ENCODE data around the gene CREM. TPM values are rescaled to one million over a fixed set of nuclear protein-coding genes. Genes with fewer than 3 reads are reported as not detected.

The CREM gene
- total and polyA plus RNA-seq, 10 of the 15 experiments (the other 5 are each of a cell fraction or from before 2014, with no cell fraction given) = 51.3 to 115 (median 70.6) TPM

DNA sequence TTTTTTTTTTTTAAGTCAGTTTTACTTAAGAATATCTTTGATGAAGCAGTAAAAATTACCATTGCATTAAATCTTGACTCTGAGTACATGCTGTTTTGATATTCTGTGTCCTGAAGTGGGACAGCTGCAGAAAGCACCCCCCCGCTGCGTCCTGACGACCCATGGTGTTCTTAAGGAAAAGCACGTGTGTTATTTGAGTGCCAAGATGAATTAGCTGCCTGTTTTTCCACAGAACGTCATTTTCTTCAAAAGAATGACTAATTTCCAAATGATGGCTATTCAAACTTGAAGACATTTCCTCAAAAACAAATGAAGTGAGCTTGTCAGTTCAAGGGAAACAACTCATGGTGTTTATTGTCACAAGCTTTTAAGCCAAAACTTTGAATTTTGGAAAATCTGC, 45.9 kb downstream of the CREM start:
- no peak overlapping the region for H2AFZ ChIP-seq (ENCODE audit: control insufficient read depth, low read depth, low read length)
- no peak for ATAC-seq
- RAD21 ChIA-PET (ENCODE audit: unreplicated experiment) = interaction anchor here (1.2 to 1.5 kb wide), 3 partner anchors 12 to 45 kb away, joined by 3 to 5 read pairs (median 4); no protein-coding TSS in a partner anchor

DNA sequence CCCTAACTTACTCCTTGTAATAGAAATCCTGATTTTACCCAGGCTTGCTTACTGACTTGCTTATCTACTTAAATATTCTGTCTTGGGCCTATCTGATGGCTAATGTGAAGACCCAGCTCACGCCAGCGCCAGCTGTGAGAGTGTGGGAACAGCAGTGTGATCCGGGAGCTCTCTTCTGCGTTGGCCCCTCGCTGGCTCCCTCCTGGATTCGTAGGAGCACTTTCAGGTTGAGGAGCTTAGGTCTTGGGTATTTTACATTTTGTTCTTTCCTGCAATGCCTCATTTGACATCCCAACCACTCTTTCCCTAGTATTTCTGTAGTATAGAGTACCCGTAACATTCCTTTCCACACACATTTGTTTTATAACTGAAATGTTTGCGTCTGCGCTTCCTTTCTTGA, 51.7 kb downstream of the CREM start:
- in situ Hi-C loops (cut with MboI) = no loop called here
- Histone ChIP-seq H3K27me3 (replicated peaks in 1 of 2; ENCODE audit: control insufficient read depth in 2 of 2, insufficient read depth in 2 of 2, low read length in 1 of 2) (no peaks in the 10 kb centered on the region), H4K20me1 (ENCODE audit: control insufficient read depth, insufficient read depth) (no peaks in the 10 kb centered on the region), H3K4me3 (no peak overlapping the region), H2AFZ (ENCODE audit: control insufficient read depth, low read depth, low read length) (no peak overlapping the region), H3K27ac (ENCODE audit: control insufficient read depth, insufficient read depth) (no peak overlapping the region), H3K79me2 (ENCODE audit: control insufficient read depth, insufficient read depth, low read length) (no peaks in the 10 kb centered on the region), H3K4me1 (ENCODE audit: control insufficient read depth, insufficient read depth, low read length) (no peaks in the 10 kb centered on the region), H3K9ac (ENCODE audit: control insufficient read depth, insufficient read depth, low read length) (no peak overlapping the region), H3K9me3 (replicated peaks; ENCODE audit: control insufficient read depth, insufficient read depth, low read length) (no peaks in the 10 kb centered on the region), H3K4me2 (ENCODE audit: control insufficient read depth, insufficient read depth) (no peak overlapping the region), H3K36me3 (ENCODE audit: control insufficient read depth in 2 of 2, insufficient read depth in 2 of 2, low read length in 1 of 2) (no peaks in the 10 kb centered on the region)
- FAIRE-seq (no peak), ATAC-seq (no peak), DNase-seq (ENCODE audit: low read depth, low spot score) (no peak)
- TF ChIP-seq EP300 (IDR thresholded peaks at IDR 0.05; ENCODE audit: borderline replicate concordance in 1 of 2, control insufficient read depth in 1 of 2, low read depth in 2 of 2, low read length in 2 of 2) = no peak
- 99% methylated on average over 9 of the region's 9 CpGs for WGBS (ENCODE audit: insufficient coverage, insufficient replicate concordance, low lambda C conversion rate, missing lambda C conversion rate)
- CTCF ChIA-PET = interaction anchor here (0.7 to 3.1 kb wide), 4 partner anchors 9 to 18 kb away, joined by 3 to 15 read pairs (median 4); no protein-coding TSS in a partner anchor
- intact Hi-C loops (cut with micrococcal nuclease; ENCODE audit: unreplicated experiment) = no loop called here
- POLR2A ChIA-PET = interaction anchor here (1.0 kb wide), 1 partner anchor 52 kb away, joined by 3 read pairs; the partner anchor contains the start of gene CREM
- SMC1A ChIA-PET (ENCODE audit: uncharacterized antibody, unreplicated experiment) = interaction anchor here (1.0 kb wide), 1 partner anchor 11 kb away, joined by 3 read pairs; no protein-coding TSS in a partner anchor
- RAD21 ChIA-PET (ENCODE audit: unreplicated experiment) = interaction anchor here (1.3 kb wide), 1 partner anchor 17 kb away, joined by 3 read pairs; no protein-coding TSS in a partner anchor
- no TSS peak for BruUV-seq (replicated peaks)

More for the DNA sequence above, 45.9 kb downstream of the CREM start:
- H4K20me1 ChIP-seq (ENCODE audit: control insufficient read depth, insufficient read depth) = no peaks in the 10 kb centered on the region
- H3K4me3 ChIP-seq = no peak overlapping the region
- TF ChIP-seq ASH2L (IDR thresholded peaks at IDR 0.05; ENCODE audit: borderline replicate concordance, low read depth) (no peak), STAT1 (conservative IDR thresholded peaks at IDR 0.05) (no peak), ZNF622 (IDR thresholded peaks at IDR 0.05) (no peak), MYC (IDR thresholded peaks at IDR 0.05; ENCODE audit: insufficient read depth, insufficient read length, insufficient replicate concordance, low read length, severe bottlenecking) (no peak)
- no peak overlapping the region for H3K9ac ChIP-seq (ENCODE audit: control insufficient read depth, insufficient read depth, low read length)
- no peak overlapping the region for H3K4me2 ChIP-seq (ENCODE audit: control insufficient read depth, insufficient read depth)
- no TSS peak for BruUV-seq (replicated peaks)
- H3K27ac ChIP-seq (ENCODE audit: control insufficient read depth, insufficient read depth) = no peak overlapping the region
- no peaks in the 10 kb centered on the region for H3K27me3 ChIP-seq (replicated peaks in 1 of 2; ENCODE audit: control insufficient read depth in 2 of 2, insufficient read depth in 2 of 2, low read length in 1 of 2)
- no peaks in the 10 kb centered on the region for H3K4me1 ChIP-seq (ENCODE audit: control insufficient read depth, insufficient read depth, low read length)
- no peaks in the 10 kb centered on the region for H3K36me3 ChIP-seq (ENCODE audit: control insufficient read depth in 2 of 2, insufficient read depth in 2 of 2, low read length in 1 of 2)
- CTCF ChIA-PET = interaction anchor here (1.3 to 3.8 kb wide), 3 partner anchors 23 to 52 kb away, joined by 4 to 18 read pairs (median 6); no protein-coding TSS in a partner anchor
- H3K79me2 ChIP-seq (ENCODE audit: control insufficient read depth, insufficient read depth, low read length) = no peaks in the 10 kb centered on the region
- SMC1A ChIA-PET (ENCODE audit: uncharacterized antibody, unreplicated experiment) = interaction anchor here (0.7 to 2.5 kb wide), 8 partner anchors 8 to 178 kb away, joined by 3 to 10 read pairs (median 5); no protein-coding TSS in a partner anchor
- POLR2A ChIA-PET = interaction anchor here (1.1 kb wide), 2 partner anchors 10 to 14 kb away, joined by 3 to 4 read pairs; no protein-coding TSS in a partner anchor
- intact Hi-C loops (cut with micrococcal nuclease; ENCODE audit: unreplicated experiment) = no loop called here
- FAIRE-seq = no peak
- in situ Hi-C loops (cut with MboI) = no loop called here
- 70% methylated on average over 5 of the region's 5 CpGs for WGBS (ENCODE audit: insufficient coverage, insufficient replicate concordance, low lambda C conversion rate, missing lambda C conversion rate)
- DNase-seq (ENCODE audit: low read depth, low spot score) = no peak
- H3K9me3 ChIP-seq (replicated peaks; ENCODE audit: control insufficient read depth, insufficient read depth, low read length) = 0 out of 3 replicates have a peak, but pooled peaks cover under 1% of the 10 kb centered on the region

All from GM12878 (cell line).